NCI-H187 treated with DMSO at 0.1 percent for 48 hours (cell line): ENCODE results near the gene SIGMAR1.

ENCODE experiments used
- DNase-seq: peaks from one replicate; lab custom pipeline; 2025; lab: John Stamatoyannopoulos, UW

SIGMAR1 gene

DNA sequence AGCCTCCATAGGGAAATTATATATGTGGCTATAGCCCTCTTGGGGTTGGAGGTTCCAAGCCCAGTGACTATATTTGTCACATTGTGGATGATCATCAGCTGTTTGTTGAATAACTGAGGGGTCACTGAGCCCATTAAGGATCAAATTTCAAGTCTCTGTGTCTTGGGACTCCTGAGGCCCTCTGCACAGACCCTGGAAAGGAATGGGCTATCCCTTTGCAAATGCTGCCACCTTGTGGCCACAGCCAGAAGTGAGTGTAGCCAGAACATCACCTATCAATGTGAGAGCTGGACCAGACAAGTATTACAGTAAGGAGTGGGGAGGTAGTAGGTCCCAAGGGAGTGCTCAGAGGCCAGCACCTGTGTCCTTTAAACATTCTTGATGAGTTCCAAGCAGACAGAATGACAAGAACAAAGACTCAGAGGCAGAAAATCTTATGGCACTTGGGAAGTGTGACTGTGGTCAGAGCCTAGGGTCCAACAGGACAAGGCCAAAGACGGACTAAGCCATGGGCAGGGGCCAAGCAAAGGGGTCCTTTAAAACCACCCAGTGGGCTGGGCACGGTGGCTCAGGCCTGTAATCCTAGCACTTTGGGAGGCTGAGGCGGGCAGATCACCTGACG is 33.9 kb downstream of the SIGMAR1 start:
- no peak for DNase-seq

GRCh38 chr9:34601937-34602573 is 35.5 kb downstream of the SIGMAR1 start:
- no peak for DNase-seq

- DNase-seq = no peak
Observed at GRCh38 chr9:34600908-34601307, 36.7 kb downstream of the SIGMAR1 start.

DNA sequence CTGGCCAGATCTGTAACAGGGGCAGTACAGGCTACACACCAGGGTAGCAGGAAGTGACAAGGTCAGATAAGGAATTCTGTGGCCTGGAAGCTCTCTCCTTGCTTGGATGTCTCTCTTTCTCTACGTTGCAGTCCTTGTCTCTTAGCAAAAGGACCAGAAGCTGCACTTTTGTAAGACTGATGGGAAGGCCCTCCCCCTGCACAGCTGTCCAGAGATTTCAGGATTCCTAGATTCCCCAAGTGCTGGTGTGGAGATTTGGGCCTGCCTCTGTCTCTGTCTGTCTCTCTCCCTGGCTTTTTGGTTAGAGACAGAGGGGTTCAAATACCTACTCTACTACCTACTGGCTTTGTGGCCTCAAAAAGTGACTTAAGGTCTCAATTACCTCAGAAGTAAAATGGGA is 38.0 kb downstream of the SIGMAR1 start:
- no peak for DNase-seq

- no peak for DNase-seq
Observed at GRCh38 chr9:34594177-34594576, 43.4 kb downstream of the SIGMAR1 start.

GRCh38 chr9:34592895-34593601 is 44.5 kb downstream of the SIGMAR1 start:
- no peak for DNase-seq

- no peak for DNase-seq
Observed at GRCh38 chr9:34591917-34592866, 45.4 kb downstream of the SIGMAR1 start.

GRCh38 chr9:34591248-34591916 is 46.2 kb downstream of the SIGMAR1 start:
- DNase-seq = no peak

- no peak for DNase-seq
Observed at GRCh38 chr9:34590381-34591247, 47.0 kb downstream of the SIGMAR1 start.

DNA sequence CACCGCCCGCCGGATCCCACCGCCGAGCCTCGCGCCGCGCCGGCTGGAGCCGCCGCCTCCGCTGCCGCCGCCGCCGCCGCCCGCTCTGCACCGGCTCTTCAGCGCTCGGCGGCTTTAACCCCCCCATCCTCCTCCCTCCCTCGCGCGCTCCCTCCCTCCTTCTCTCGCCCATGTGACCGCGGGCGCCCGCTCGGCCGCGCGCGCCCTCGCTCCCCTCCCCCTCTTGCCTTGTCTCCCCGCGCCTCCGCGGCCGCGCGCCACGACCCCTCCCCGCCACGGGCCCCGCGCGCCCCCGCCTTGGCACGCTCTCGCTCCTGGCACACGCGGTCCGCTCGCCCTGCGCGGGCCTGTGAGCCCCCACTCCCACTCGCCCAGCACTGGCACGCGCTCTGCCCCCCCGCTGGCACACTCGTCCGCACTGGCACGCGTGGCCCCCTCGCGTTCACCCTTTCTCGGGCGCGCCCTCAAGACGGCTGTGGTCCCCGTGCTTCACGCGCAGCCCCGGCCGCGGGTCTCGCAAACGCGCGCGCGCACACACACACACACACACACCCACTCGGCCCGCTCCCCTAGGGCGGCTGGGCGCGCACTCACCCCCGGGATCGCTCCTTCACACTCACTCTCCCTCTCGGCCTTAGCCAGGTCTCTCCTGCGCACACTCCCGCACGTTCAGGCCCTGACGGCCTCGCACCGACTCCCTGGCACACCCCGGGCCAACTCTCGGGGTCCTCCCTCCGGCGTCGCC is 47.8 kb downstream of the SIGMAR1 start, which contains the start of gene CNTFR:
Gene CNTFR, minus strand, starts transcription at position 89 of the 745 bp plus-strand sequence. CDS start 20,743 bp downstream, outside the sequence.
- DNase-seq = no peak

DNA sequence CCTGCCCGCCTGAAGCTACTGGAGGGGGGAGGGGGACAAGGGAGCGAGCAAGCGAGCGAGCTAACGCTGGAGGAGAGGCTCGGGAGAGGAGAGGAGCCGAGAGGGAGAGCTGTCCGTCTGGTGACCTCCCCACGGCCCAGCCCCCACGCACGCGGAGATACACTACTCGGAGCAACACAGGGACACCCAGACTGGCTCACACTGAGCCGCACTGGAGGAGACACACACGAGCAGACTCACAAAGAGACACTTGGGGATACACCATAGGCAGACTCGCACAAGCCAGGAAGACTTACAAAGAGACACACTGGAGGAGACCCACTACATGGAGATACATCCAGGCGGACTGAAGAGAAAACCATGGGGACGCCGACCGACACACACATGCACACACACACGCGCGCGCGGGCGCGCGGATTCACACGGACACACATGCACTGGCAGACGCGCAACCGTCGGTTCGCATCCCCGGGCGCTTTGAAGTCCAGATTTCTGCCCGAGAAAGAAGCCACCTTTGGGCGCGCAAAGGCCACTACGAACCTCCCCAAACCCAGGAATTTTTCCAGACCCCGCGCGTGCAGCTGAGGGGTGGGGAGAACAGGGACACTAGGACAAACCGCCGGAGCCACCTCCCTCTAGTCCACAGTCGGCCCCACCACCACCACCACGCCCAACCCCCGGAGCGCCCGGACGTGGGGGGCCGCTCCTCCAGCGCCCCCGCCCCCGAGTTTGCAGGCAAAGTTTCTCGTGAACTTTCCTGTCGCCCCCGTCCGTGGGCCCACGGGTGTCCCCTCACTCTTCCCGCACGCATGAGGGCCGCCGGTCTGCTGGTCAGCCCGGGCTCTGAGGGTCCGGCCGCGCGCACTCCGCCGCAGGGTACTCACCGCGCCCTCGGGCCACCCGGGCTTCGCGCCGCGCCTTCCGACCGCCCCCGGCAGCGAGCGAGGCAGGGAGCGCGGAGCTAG is 48.6 kb downstream of the SIGMAR1 start:
- no peak for DNase-seq

- DNase-seq = no peak
Observed at GRCh38 chr9:34587271-34587670, 50.3 kb downstream of the SIGMAR1 start.

- DNase-seq = no peak
Observed at GRCh38 chr9:34585946-34586669, 51.5 kb downstream of the SIGMAR1 start.

- DNase-seq = no peak
Observed at GRCh38 chr9:34584970-34585369, 52.6 kb downstream of the SIGMAR1 start.
